Glomerular visceral epithelial cell (primary cell): ENCODE data around the gene CLECL1.
"Not testable (repeated sequence)": the region's sequence is repeated elsewhere in the genome, so short reads cannot be mapped to it uniquely, and the experiment has no call there.

Experiments
- DNase-seq: peaks from one replicate; pipeline ENCODE4 v3.0.0-alpha.2; 2016; ENCODE audit errors: extremely low spot score

The CLECL1 gene

DNA sequence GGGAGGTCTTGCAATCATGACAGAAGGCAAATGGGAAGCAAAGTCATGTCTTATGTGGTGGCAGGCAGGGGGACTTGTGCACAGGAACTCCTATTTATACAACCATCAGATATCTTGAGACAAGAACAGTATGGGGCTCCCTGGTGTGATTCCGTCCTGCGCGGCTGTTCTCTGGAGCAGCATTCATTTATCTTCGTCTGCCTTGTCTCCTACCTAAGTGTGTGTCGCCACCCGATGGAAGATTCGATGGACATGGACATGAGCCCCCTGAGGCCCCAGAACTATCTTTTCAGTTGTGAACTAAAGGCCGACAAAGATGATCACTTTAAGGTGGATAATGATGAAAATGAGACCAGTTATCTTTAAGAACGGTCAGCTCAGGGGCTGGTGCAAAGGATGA is 37.7 kb downstream of the CLECL1 start:
- not testable (repeated sequence) for DNase-seq

DNA sequence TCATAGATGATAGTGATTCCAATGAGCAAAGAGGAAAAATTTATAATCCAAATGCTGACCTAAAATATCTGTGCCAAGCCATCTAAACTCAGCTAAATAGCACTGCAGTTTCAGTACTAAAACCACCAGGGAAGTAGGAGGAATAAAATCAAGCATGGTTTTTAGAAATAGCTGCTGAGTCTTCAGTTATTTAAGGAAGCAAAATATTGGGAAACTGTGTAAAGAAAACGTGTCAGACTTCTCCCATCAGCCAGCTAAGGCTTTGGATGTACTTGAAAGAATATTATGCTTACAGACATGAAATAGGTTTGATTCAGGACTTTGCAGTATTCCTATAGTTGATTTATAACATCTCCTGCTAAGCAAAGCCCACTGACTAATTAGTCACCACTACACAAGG is 38.7 kb downstream of the CLECL1 start:
- DNase-seq: no peak

DNA sequence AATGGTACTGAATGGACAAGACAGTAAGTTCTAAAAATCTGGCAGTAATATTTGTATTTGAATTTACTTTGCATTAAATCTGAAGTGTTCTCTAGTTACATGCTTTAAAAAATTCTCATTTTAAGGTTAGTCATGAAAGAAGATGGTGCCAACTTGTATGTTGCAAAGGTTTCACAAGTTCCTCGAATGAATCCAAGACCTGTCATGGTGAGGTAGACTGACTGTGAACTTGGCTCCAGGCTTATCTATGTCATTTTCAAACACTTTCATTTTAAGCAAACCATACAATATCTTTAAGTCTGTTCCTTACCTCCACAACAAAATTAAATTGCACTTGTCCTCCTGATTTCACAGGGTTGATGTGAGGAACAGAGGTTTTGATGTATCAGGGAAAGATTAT is 40.0 kb downstream of the CLECL1 start:
- no peak for DNase-seq

DNA sequence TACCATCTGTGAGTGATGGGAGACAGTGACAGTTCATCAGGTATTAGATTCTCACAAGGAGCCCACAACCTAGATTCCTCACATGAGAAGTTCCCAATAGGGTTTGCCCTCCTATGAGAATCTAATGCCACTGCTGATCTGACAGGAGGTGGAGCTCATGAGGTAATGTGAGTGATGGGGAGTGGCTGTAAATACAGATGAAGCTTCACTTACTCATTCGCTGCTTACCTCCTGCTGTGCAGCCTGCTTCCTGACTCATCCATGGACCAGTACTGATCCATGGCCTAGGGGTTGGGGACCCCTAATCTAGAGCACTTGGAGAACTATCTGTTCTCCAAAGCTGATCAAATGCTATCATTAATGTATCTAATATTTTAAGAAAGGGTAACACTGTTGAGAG is 45.7 kb downstream of the CLECL1 start:
- DNase-seq: peak; percentile 61

DNA sequence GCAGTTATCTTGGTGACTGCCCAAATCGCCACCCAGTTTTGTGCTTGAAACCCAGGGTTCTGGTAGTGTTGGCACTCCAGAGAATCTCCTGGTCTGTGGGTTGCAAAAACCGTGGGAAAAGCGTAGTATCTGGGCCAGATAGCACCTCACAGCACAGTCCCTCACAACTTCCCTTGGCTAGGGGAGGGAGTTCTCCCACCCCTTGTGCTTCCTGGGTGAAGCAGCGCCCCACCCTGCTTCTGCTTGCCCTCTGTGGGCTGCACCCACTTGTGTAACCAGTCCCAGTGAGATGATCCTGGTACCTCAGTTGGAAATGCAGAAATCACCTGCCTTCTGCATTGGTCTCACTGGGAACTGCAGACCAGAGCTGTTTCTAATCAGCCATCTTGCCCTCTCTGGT is 47.0 kb downstream of the CLECL1 start:
- no peak for DNase-seq

DNA sequence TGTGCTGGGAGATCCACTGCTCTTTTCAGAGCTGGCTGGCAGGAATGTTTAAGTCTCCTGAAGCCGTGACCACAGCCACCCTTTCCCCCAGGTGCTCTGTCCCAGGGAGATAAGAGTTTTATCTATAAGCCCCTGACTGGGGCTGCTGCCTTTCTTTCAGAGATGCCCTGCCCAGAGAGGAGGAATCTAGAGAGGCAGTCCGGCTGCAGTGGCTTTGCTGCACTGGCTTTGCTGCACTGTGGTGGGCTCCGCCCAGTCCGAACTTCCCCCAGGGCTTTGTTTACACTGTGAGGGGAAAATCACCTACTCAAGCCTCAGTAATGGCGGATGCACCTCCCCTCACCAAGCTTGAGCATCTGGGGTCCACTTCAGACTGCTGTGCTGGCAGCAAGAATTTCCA is 47.5 kb downstream of the CLECL1 start:
- not testable (repeated sequence) for DNase-seq

DNA sequence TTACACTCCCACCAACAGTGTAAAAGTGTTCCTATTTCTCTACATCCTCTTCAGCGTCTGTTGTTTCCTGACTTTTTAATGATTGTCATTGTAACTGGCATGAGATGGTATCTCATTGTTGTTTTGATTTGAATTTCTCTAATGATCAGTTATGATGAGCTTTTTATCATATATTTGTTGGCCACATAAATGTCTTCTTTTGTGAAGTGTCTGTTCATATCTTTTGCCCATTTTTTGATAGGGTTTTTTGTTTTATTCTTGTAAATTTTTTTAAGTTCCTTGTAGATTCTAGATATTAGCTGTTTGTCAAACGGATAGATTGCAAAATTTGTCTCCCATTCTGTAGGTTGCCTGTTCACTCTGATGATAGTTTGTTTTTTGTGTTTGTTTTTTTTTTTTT is 49.9 kb downstream of the CLECL1 start:
- DNase-seq: not testable (repeated sequence)

DNA sequence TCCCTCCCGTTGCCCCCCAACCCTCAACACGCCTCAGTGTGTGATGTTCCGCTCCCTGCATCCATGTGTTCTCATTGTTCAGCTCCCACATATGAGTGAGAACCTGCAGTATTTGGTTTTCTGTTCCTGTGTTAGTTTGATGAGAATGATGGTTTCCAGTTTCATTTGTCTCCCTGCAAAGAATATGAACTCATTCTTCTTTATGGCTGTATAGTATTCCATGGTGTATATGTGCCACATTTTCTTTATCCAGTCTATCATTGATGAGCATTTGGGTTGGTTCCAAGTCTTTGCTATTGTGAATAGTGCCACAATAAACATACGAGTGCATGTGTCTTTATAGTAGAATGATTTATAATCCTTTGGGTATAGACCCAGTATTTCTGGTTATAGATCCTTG is 50.4 kb downstream of the CLECL1 start:
- DNase-seq: not testable (repeated sequence)

DNA sequence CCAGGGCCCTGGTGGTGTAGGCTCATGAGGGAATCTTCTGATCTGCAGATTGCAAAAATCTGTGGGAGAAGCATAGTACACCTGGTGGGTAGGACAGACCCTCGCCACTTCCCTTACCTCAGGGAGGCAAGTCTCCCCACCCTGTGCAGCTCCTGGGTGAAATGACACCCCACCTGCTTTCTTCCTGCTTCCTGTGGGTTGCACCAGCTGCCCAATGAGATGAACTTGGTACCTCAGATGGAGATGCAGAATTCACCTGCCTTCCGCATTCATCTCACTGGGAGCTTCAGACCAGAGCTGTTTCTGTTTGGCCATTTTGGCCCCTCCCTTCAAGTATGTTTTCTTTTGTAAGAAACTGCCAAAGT is 58.7 kb downstream of the CLECL1 start:
- no peak for DNase-seq

DNA sequence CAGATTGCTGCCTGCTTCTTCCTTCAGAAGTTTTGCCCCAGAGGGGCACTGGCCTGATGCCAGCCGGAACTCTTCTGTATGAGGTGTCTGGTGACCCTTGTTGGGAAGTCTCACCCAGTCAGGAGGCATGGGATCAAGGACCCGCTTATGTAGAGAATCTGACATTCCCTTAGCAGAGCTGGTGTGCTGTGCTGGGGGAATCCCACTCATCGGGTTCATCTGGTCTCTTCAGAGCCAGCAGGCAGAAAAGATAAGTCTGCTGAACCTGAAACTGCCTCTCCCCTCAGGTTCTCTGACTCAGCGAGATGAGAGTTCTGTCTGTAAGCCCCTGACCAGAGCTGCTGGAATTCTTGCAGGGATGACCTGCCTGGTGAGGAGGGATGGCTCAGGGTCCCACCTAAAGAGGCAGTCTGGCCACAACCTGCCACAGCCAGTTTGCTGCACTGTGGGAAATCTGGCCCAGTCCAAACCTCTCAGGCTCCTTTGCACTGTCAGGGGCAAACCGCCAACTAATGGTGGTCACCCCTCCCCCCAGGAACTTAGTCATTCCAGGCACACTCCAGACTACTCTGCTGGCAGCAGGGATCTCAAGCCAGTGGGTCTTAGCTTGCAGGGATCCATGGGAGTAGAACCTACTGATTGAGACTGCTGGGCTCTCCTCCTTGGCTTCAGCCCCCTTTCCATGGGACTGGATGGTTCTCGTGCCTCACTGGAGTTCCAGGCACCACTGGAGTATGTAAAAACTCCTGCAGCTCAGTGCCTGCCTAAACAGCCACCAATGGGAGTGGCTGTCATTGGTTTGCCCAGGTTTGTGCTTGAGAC is 59.3 kb downstream of the CLECL1 start:
- DNase-seq: peak; percentile 96
